ENCODE results near the gene ANKRD9. TPM values are rescaled to one million over a fixed set of nuclear protein-coding genes. Genes with fewer than 3 reads are reported as not detected.
A peak's percentile ranks its signal among the peaks of the same experiment; 100 is the strongest.

Gene ANKRD9
- total and polyA plus RNA-seq, 2 donors (not counting 1 experiment from before 2014, with no cell fraction given) = 2.7 to 22.0 TPM

GRCh38 chr14:102497998-102498677, 11.4 kb downstream of the ANKRD9 start:
- no peak overlapping the region for H3K9ac ChIP-seq (ENCODE audit: insufficient read depth, low read length)

GRCh38 chr14:102496958-102497744, 12.4 kb downstream of the ANKRD9 start:
- no peaks in the 10 kb centered on the region for H3K79me2 ChIP-seq (ENCODE audit: control insufficient read depth, insufficient read depth, low read length)
- no peak for DNase-seq (ENCODE audit: low read depth in 2 of 2)
- H3K27me3 ChIP-seq (ENCODE audit: control insufficient read depth, insufficient read depth, low read length) = no peaks in the 10 kb centered on the region
- no peaks in the 10 kb centered on the region for H3K9me3 ChIP-seq (ENCODE audit: control insufficient read depth, insufficient read depth, low read depth, low read length)
- no peak overlapping the region for H3K4me2 ChIP-seq (ENCODE audit: extremely low read depth, insufficient read depth, low read length)
- TF ChIP-seq CTCF (conservative IDR thresholded peaks at IDR 0.05 in 1 of 2, IDR thresholded peaks at IDR 0.05 in 1 of 2; ENCODE audit: low read depth in 1 of 2, low read length in 2 of 2) (no peak), EZH2 (IDR thresholded peaks at IDR 0.05; ENCODE audit: low read length, missing control alignments) (no peak)
- H3K36me3 ChIP-seq (ENCODE audit: control insufficient read depth, insufficient read depth, low read length) = peaks cover 8% of the 10 kb centered on the region
- no peak overlapping the region for H2AFZ ChIP-seq (ENCODE audit: low read length)
- no peaks in the 10 kb centered on the region for H4K20me1 ChIP-seq (ENCODE audit: control insufficient read depth, extremely low read depth, insufficient read depth, low read length)
- no peaks in the 10 kb centered on the region for H3K4me1 ChIP-seq (ENCODE audit: control insufficient read depth, extremely low read depth, insufficient read depth, low read length)
- no peak overlapping the region for H3K27ac ChIP-seq (ENCODE audit: insufficient read depth, low read length)
- H3K9ac ChIP-seq (ENCODE audit: insufficient read depth, low read length) = no peak overlapping the region
- H3K4me3 ChIP-seq (replicated peaks in 1 of 4; ENCODE audit: control extremely low read depth in 1 of 4, insufficient read depth in 1 of 4, low read depth in 3 of 4, low read length in 4 of 4) = no peak overlapping the region

More at GRCh38 chr14:102497998-102498677, 11.4 kb downstream of the ANKRD9 start:
- H3K27me3 ChIP-seq (ENCODE audit: control insufficient read depth, insufficient read depth, low read length) = no peaks in the 10 kb centered on the region
- H3K4me1 ChIP-seq (ENCODE audit: control insufficient read depth, extremely low read depth, insufficient read depth, low read length) = no peaks in the 10 kb centered on the region
- TF ChIP-seq EZH2 (IDR thresholded peaks at IDR 0.05; ENCODE audit: low read length, missing control alignments) (no peak), CTCF (conservative IDR thresholded peaks at IDR 0.05 in 1 of 2, IDR thresholded peaks at IDR 0.05 in 1 of 2; ENCODE audit: low read depth in 1 of 2, low read length in 2 of 2) (peak in 1 of 2 donors; percentile 20)
- H3K27ac ChIP-seq (ENCODE audit: insufficient read depth, low read length) = no peak overlapping the region
- H3K4me3 ChIP-seq (replicated peaks in 1 of 4; ENCODE audit: control extremely low read depth in 1 of 4, insufficient read depth in 1 of 4, low read depth in 3 of 4, low read length in 4 of 4) = no peak overlapping the region
- no peak overlapping the region for H3K4me2 ChIP-seq (ENCODE audit: extremely low read depth, insufficient read depth, low read length)
- no peak overlapping the region for H2AFZ ChIP-seq (ENCODE audit: low read length)
- no peak for DNase-seq (ENCODE audit: low read depth in 2 of 2)
- no peaks in the 10 kb centered on the region for H3K9me3 ChIP-seq (ENCODE audit: control insufficient read depth, insufficient read depth, low read depth, low read length)
- H3K79me2 ChIP-seq (ENCODE audit: control insufficient read depth, insufficient read depth, low read length) = no peaks in the 10 kb centered on the region
- peaks cover 8% of the 10 kb centered on the region for H3K36me3 ChIP-seq (ENCODE audit: control insufficient read depth, insufficient read depth, low read length)
- H4K20me1 ChIP-seq (ENCODE audit: control insufficient read depth, extremely low read depth, insufficient read depth, low read length) = no peaks in the 10 kb centered on the region

- no peak for DNase-seq (ENCODE audit: low read depth in 2 of 2)
- Histone ChIP-seq H3K27me3 (ENCODE audit: control insufficient read depth, insufficient read depth, low read length) (no peaks in the 10 kb centered on the region), H3K4me1 (ENCODE audit: control insufficient read depth, extremely low read depth, insufficient read depth, low read length) (no peaks in the 10 kb centered on the region), H3K4me2 (ENCODE audit: extremely low read depth, insufficient read depth, low read length) (no peak overlapping the region), H2AFZ (ENCODE audit: low read length) (no peak overlapping the region), H3K36me3 (ENCODE audit: control insufficient read depth, insufficient read depth, low read length) (peaks cover 8% of the 10 kb centered on the region), H4K20me1 (ENCODE audit: control insufficient read depth, extremely low read depth, insufficient read depth, low read length) (no peaks in the 10 kb centered on the region), H3K79me2 (ENCODE audit: control insufficient read depth, insufficient read depth, low read length) (no peaks in the 10 kb centered on the region), H3K9me3 (ENCODE audit: control insufficient read depth, insufficient read depth, low read depth, low read length) (no peaks in the 10 kb centered on the region), H3K27ac (ENCODE audit: insufficient read depth, low read length) (no peak overlapping the region), H3K4me3 (replicated peaks in 1 of 4; ENCODE audit: control extremely low read depth in 1 of 4, insufficient read depth in 1 of 4, low read depth in 3 of 4, low read length in 4 of 4) (no peak overlapping the region), H3K9ac (ENCODE audit: insufficient read depth, low read length) (no peak overlapping the region)
- TF ChIP-seq CTCF (conservative IDR thresholded peaks at IDR 0.05 in 1 of 2, IDR thresholded peaks at IDR 0.05 in 1 of 2; ENCODE audit: low read depth in 1 of 2, low read length in 2 of 2) = no peak
- TF ChIP-seq EZH2 (IDR thresholded peaks at IDR 0.05; ENCODE audit: low read length, missing control alignments) = no peak
Observed at GRCh38 chr14:102496331-102496691, 13.3 kb downstream of the ANKRD9 start.

Measured in fibroblast of lung (primary cell).